Astrocyte of the cerebellum (primary cell): ENCODE results near the gene ANO7.

Source experiments
- DNase-seq: peaks from one replicate; pipeline ENCODE4 v3.0.0-alpha.2; 2011; ENCODE audit warnings: low read depth
- H3K4me3 ChIP-seq: 2 replicates; pipeline ENCODE4 v1.5.1; 2011; ENCODE audit warnings: mild to moderate bottlenecking, low read depth, low read length, moderate library complexity
- CTCF ChIP-seq: IDR thresholded peaks from 2 replicates; pipeline ENCODE4 v1.5.1; 2012; ENCODE audit warnings: low read length, low read depth, moderate library complexity, mild to moderate bottlenecking; ENCODE audit errors: missing control alignments
- in situ Hi-C: cut with HindIII; loops from 2 replicates; pipeline ENCODE4 v1.10.0; 2017; ENCODE audit warnings: low sequenced_read_pairs

Gene ANO7

DNA sequence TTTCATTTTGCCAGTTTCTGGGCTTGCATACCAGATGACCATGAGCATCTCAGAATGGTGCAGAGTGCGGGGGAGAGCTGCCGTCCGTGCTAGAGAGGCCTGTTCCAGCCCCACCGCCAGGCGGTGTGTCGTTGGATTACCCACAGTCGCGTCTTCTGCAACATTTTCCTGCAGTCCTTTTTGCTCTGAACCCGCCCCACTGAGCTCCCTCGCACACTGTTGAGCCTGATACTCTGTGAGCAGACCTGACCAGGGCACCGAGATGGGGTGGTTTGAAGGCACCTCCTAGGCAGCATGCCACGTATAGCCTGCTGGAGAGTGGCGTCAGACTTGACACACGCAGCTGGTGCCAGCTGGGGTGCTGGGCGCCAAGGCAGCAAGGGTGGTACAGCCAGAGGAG lies 20.1 kb upstream of the ANO7 start:
- in situ Hi-C loops, result no loop called here
- no peak overlapping the region for H3K4me3 ChIP-seq
- DNase-seq, result no peak
- no peak for TF ChIP-seq CTCF

DNA sequence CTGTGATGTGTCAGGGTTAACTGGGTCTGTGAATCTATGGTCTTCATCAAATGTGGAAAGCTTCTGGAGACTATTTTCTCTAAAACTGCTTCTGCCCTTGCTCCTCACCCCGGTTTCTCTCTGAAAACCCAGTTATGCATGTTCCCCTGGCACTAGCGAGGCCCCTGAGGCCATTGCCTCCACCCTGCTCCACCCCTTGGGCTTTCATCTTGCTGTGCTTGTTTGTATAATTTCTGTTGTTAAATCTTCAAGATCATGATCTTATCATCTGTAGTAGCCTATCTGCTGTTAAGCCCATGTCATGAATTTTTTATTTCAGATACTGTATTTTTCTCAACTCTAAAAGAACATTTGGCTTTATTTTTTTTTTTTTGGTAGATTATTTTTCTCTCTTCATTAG lies 14.9 kb upstream of the ANO7 start:
- in situ Hi-C loops, result no loop called here
- TF ChIP-seq CTCF, result no peak
- DNase-seq, result no peak
- no peak overlapping the region for H3K4me3 ChIP-seq

GRCh38 chr2:241177526-241178334 lies 10.7 kb upstream of the ANO7 start:
- no peak for TF ChIP-seq CTCF
- no peak for DNase-seq
- in situ Hi-C loops, result no loop called here
- no peak overlapping the region for H3K4me3 ChIP-seq

DNA sequence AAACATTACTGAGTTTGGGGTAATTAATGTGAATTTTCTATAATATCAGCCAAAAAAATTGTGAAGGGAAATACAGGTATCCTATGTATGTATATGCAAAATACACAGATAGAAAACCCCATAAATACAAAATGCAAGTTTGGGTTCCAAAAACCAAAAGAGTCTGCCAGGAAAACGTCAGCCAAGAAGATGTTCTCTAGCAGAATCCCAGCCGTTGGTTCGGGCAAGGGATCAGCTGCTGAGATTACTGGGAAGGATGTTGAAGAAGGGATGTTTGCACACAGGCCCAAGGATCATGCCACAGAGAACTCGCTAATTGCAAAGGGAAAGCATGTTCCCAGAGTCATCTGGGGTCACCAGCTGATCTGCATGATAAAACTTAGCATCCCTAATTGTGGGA lies 9.5 kb upstream of the ANO7 start:
- in situ Hi-C loops, result no loop called here
- DNase-seq, result no peak
- TF ChIP-seq CTCF, result no peak
- no peak overlapping the region for H3K4me3 ChIP-seq

- no peak for TF ChIP-seq CTCF
- no peak for DNase-seq
- no peak overlapping the region for H3K4me3 ChIP-seq
- in situ Hi-C loops, result no loop called here
Observed at GRCh38 chr2:241179899-241180298, 8.6 kb upstream of the ANO7 start.

DNA sequence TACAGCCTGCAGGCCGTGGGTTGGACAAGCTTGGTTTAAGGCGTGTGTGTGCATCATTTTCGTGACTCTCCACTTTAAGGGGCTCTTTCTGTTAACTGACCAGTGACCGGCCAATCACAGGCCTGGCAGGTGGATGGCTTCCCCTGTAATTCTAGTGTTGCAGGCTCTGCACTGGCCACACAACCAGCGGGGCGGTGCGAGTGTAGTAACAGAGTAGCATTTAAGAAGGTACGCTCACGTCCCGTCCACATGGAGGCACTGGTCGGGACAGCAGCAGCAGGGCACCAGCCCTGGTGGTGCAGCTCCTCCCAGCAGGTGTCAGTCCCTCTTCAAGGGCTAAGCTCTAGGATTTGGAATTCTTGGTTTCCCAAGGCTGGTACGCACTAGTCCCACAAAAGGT lies 8.0 kb upstream of the ANO7 start:
- no peak overlapping the region for H3K4me3 ChIP-seq
- no peak for DNase-seq
- no peak for TF ChIP-seq CTCF
- in situ Hi-C loops, result no loop called here
